Body of pancreas (tissue), 4 donors: ENCODE data around the gene PTEN. TPM values are rescaled to one million over a fixed set of nuclear protein-coding genes. Genes with fewer than 3 reads are reported as not detected.
"Not testable (repeated sequence)": the region's sequence is repeated elsewhere in the genome, so short reads cannot be mapped to it uniquely, and the experiment has no call there.

Experiments
- ATAC-seq: fragments of 150-250 bp; one replicate; pipeline ENCODE4 v1.9.1; 2016
- DNase-seq, 4 donors: peaks; one replicate each; pipeline ENCODE4 v3.0.0-alpha.2; 2019
- H3K27ac ChIP-seq, 4 donors: fragments of 200-600 bp; sonication (generic); 1 replicate in 3 of 4; 2 replicates in 1 of 4; pipeline versions ENCODE4 v1.5.1 to v1.6.1; 2016 to 2019; ENCODE audit warnings: mild to moderate bottlenecking in 1 of 4, mixed read lengths in 1 of 4, moderate library complexity in 1 of 4
- H3K27me3 ChIP-seq, 2 donors: fragments of 200-600 bp; sonication (generic); one replicate each; pipeline ENCODE4 v1.6.0; 2016; ENCODE audit warnings: mild to moderate bottlenecking in 1 of 2
- H3K36me3 ChIP-seq, 2 donors: fragments of 200-600 bp; sonication (generic); replicated peaks in 1 of 2; 2 replicates each; pipeline ENCODE4 v1.5.1; 2016; ENCODE audit warnings: low read depth in 2 of 2; ENCODE audit not compliant: insufficient read depth in 1 of 2
- H3K4me1 ChIP-seq: fragments of 200-600 bp; sonication (generic); one replicate; pipeline ENCODE4 v1.6.0; 2016
- H3K4me3 ChIP-seq, 2 donors: fragments of 200-600 bp; sonication (generic); 1 replicate in 1 of 2; 2 replicates in 1 of 2; pipeline ENCODE4 v1.5.1; 2016 to 2019
- H3K9me3 ChIP-seq, 3 donors: fragments of 200-600 bp; sonication (generic); 1 replicate in 2 of 3; 2 replicates in 1 of 3; pipeline ENCODE4 v1.5.1; 2016
- POLR2A ChIP-seq, 3 donors: fragments of 450-650 bp; IDR thresholded peaks; one replicate each; pipeline ENCODE4 v1.6.1; 2016; ENCODE audit warnings: antibody characterized with exemption in 3 of 3, mild to moderate bottlenecking in 2 of 3
- WGBS, 2 donors: methylation state at CpG; one replicate each; pipeline ENCODE4 v1.1.5; 2017; 5-methylcytosine and 5-hydroxymethylcytosine counted together
- intact Hi-C: fragments of 100-400 bp; cut with DNase I; formaldehyde crosslinking; loops from one replicate; pipeline ENCODE4 v1.15.1; 2023
- total RNA-seq, 2 donors: library from RNA; depleted of rRNA; stranded (reverse); fragments of >200 nt; gene quantifications; one replicate each; pipeline ENCODE4 v1.1.0, GENCODE V29; 2016
- TF ChIP-seq, protein P1 (sequence below), 7 experiments: fragments of 450-650 bp in 4 of 7; fragments of 200-600 bp in 3 of 7; sonication (generic) in 3 of 7; IDR thresholded peaks; one replicate each; pipeline ENCODE4 v1.5.1; 2016 to 2019; ENCODE audit warnings: antibody characterized with exemption in 7 of 7

PTEN gene
- total RNA-seq, 2 donors from 2014 or later = 105 to 227 TPM

DNA sequence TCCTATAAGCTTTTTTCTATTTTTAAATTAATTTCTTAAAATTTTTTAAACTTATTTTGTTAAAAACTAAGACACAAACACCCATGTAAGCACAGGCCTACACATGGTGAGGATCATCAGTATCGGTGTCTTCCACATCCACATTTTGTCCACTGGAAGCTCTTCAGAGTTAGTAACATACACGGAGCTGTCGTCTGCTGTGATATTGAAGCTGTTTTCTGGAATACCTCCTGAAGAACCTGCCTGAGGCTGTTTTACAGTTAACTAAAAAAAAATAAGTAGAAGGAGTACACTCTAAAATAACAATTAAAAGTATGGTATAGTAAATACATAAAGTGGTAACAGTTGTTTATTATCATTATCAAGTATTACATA is 17.8 kb upstream of the PTEN start:
- Histone ChIP-seq H3K27me3 (no peaks in the 10 kb centered on the region), H3K36me3 (no peaks in the 10 kb centered on the region), H3K4me3 (no peak overlapping the region), H3K4me1 (peaks cover 8% of the 10 kb centered on the region), H3K27ac (no peak overlapping the region), H3K9me3 (no peaks in the 10 kb centered on the region)
- 90 to 99% methylated on average over 3 of the region's 3 CpGs for WGBS, 2 donors
- TF ChIP-seq POLR2A (IDR thresholded peaks at IDR 0.05) = no peak
- TF ChIP-seq, protein P1, sequence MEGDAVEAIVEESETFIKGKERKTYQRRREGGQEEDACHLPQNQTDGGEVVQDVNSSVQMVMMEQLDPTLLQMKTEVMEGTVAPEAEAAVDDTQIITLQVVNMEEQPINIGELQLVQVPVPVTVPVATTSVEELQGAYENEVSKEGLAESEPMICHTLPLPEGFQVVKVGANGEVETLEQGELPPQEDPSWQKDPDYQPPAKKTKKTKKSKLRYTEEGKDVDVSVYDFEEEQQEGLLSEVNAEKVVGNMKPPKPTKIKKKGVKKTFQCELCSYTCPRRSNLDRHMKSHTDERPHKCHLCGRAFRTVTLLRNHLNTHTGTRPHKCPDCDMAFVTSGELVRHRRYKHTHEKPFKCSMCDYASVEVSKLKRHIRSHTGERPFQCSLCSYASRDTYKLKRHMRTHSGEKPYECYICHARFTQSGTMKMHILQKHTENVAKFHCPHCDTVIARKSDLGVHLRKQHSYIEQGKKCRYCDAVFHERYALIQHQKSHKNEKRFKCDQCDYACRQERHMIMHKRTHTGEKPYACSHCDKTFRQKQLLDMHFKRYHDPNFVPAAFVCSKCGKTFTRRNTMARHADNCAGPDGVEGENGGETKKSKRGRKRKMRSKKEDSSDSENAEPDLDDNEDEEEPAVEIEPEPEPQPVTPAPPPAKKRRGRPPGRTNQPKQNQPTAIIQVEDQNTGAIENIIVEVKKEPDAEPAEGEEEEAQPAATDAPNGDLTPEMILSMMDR (IDR thresholded peaks at IDR 0.05) = no peak
- ATAC-seq (no peak), DNase-seq (no peak)
- intact Hi-C loops = no loop called here

GRCh38 chr10:87846023-87846422 is 17.4 kb upstream of the PTEN start:
- no peak for DNase-seq
- Histone ChIP-seq H3K4me1 (peaks cover 12% of the 10 kb centered on the region), H3K27me3 (no peaks in the 10 kb centered on the region), H3K9me3 (no peaks in the 10 kb centered on the region), H3K4me3 (no peak overlapping the region), H3K27ac (no peak overlapping the region), H3K36me3 (no peaks in the 10 kb centered on the region)
- intact Hi-C loops = no loop called here
- no peak for TF ChIP-seq POLR2A (IDR thresholded peaks at IDR 0.05)
- TF ChIP-seq, protein P1 (IDR thresholded peaks at IDR 0.05) = no peak
- no peak for ATAC-seq
- 62 to 72% methylated on average over 7 of the region's 7 CpGs for WGBS, 2 donors

DNA sequence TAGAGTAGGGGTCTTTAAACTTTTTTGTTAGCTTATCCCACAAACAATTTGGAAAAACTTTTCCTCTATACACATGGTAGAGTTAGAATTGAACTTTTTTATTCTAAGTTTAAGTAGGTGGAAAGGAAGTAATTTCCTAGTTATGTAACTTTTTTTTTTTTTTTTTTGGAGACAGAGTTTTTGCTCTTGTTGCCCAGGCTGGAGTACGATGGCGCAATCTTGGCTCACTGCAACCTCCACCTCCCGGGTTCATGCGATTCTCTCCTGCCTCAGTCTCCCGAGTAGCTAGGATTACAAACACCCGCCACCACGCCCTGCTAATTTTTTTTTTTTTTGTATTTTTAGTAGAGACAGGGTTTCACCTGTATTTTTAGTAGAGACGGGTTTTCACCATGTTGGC is 16.7 kb upstream of the PTEN start:
- WGBS, 2 donors = 91 to 96% methylated on average over 8 of the region's 8 CpGs

DNA sequence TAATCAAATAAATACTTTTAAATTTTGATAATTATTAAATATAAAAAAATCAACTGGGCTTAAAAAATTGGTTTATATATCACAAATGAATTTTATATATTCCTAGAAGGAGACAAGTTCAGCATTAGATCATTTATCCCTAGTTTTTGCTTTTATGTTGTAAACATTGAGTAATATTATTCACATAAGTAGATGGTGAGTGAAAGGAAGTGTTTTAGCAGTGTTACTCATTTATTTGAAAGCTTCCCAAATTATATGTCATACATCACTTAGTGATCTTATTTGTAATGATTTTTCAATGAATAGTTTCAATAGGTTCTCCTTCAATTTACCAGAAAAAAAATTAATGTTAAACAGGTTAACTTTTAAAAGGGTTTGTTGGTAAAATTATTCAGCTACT is 15.9 kb upstream of the PTEN start:
- Histone ChIP-seq H3K27ac (no peak overlapping the region), H3K27me3 (no peaks in the 10 kb centered on the region), H3K36me3 (no peaks in the 10 kb centered on the region), H3K4me1 (peaks cover 9% of the 10 kb centered on the region), H3K9me3 (no peaks in the 10 kb centered on the region), H3K4me3 (no peak overlapping the region)
- intact Hi-C loops = no loop called here
- DNase-seq = no peak
- no peak for ATAC-seq
- TF ChIP-seq POLR2A (IDR thresholded peaks at IDR 0.05) = no peak
- TF ChIP-seq, protein P1 (IDR thresholded peaks at IDR 0.05) = no peak

More for the DNA sequence above, 16.7 kb upstream of the PTEN start:
- peaks cover 13% of the 10 kb centered on the region for H3K4me1 ChIP-seq
- intact Hi-C loops, DNase-seq, H3K9me3 ChIP-seq, H3K27me3 ChIP-seq, H3K27ac ChIP-seq, ATAC-seq, H3K36me3 ChIP-seq, H3K4me3 ChIP-seq: not testable (repeated sequence)

DNA sequence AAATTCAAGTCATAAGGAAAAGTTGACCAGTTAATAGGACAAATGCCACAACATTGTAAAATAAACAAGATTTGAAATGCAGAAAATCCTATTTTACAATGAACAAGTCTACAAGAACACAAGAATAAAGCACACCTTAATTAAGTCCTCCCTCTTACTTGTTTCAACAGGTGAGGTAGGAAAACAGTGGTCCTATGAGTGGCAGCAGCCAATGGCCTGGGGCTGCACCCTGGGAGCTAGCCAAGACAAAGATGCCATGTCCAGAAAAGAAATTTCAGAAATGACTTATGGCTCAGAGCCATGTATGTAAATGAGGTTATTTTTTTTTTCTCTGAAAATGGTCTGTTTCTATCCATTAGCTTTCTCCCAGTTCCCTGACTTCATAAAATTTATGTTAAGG is 14.4 kb upstream of the PTEN start:
- Histone ChIP-seq H3K4me1 (peaks cover 8% of the 10 kb centered on the region), H3K9me3 (no peaks in the 10 kb centered on the region), H3K27me3 (no peaks in the 10 kb centered on the region), H3K4me3 (no peak overlapping the region), H3K27ac (no peak overlapping the region), H3K36me3 (no peaks in the 10 kb centered on the region)
- intact Hi-C loops = no loop called here
- ATAC-seq (no peak), DNase-seq (no peak)
- TF ChIP-seq, protein P1 (IDR thresholded peaks at IDR 0.05) = no peak
- no peak for TF ChIP-seq POLR2A (IDR thresholded peaks at IDR 0.05)
